ENCODE results near the gene LRP4.

- TF ChIP-seq CTCF (conservative IDR thresholded peaks at IDR 0.05), result no peak
- no peak for TF ChIP-seq EZH2 (IDR thresholded peaks at IDR 0.05; ENCODE audit: low read depth)
Measured at GRCh38 chr11:46890665-46891064, 27.7 kb downstream of the LRP4 start.

Data from PC-9 (cell line).